ENCODE measurements around the gene SCD5.

SCD5 gene

GRCh38 chr4:82623121-82623683, 175.4 kb downstream of the SCD5 start:
- DNase-seq, result no peak

DNA sequence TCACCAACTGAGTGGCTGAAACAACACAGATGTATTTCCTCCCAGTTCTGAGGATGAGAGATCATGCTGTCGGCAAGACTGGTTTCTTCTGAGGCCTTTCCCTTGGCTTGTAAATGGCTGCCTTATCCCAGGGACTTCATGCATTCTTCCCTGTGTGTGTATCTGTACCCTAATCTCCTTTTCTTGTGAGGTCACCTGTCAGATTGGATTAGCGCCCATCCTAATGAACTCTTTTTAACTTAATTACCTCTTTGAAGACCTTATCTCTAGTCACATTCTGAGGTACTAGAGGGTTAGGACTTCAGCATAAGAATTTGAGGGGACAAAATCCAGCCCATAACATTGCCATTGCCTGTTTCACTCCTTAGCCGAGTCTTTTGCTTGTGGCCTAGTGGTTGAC, 177.3 kb downstream of the SCD5 start:
- DNase-seq, result no peak

GRCh38 chr4:82620126-82620735, 178.4 kb downstream of the SCD5 start:
- DNase-seq, result no peak

- DNase-seq, result no peak
These were observed 180.4 kb downstream of the SCD5 start for GRCh38 chr4:82618103-82618720.

GRCh38 chr4:82614838-82615449, 183.7 kb downstream of the SCD5 start:
- no peak for DNase-seq

DNA sequence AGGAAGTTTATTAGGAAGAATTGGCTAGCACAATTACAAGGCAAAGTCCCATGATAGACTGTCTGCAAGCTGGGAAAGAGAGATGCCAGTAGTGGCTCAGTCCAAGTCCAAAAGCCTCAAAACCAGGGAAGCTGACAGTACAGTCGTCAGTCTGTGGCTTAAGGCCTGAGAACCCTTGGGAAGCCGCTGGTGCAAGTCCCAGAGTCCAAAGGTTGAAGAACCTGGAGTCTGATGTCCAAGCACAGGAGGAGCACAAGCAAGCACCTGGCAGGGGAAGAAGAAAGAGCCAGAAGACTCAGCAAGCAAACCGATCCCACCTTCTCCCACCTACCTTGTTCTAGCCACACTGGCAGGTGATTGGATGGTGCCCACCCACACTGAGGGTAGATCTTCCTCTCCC, 185.5 kb downstream of the SCD5 start:
- no peak for DNase-seq

GRCh38 chr4:82611982-82612381, 186.6 kb downstream of the SCD5 start:
- no peak for DNase-seq

- no peak for DNase-seq
These were observed 187.1 kb downstream of the SCD5 start for GRCh38 chr4:82611527-82611926.

GRCh38 chr4:82610041-82610440, 188.6 kb downstream of the SCD5 start:
- no peak for DNase-seq

DNA sequence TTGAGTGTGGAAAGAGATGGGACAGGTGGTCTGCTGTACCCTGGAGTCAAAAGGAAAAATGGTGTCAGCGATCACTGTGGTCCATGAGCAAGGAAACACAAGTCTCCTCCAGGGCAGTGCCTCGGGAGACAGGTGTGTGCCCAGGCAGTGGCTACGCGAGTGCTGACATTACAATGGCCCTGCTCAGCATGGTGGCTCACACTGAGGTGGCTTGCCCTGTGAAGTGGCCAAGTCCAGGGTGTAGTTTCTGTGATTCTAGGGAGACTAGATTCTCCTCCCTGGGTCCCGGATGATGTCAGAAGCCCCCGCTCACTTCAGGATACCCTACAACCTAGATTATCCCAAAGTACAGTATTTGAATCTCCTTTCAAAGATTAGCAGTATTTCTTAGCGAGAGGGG, 192.0 kb downstream of the SCD5 start:
- DNase-seq, result no peak

- DNase-seq, result no peak
These were observed 194.1 kb downstream of the SCD5 start for GRCh38 chr4:82604522-82604921.

DNA sequence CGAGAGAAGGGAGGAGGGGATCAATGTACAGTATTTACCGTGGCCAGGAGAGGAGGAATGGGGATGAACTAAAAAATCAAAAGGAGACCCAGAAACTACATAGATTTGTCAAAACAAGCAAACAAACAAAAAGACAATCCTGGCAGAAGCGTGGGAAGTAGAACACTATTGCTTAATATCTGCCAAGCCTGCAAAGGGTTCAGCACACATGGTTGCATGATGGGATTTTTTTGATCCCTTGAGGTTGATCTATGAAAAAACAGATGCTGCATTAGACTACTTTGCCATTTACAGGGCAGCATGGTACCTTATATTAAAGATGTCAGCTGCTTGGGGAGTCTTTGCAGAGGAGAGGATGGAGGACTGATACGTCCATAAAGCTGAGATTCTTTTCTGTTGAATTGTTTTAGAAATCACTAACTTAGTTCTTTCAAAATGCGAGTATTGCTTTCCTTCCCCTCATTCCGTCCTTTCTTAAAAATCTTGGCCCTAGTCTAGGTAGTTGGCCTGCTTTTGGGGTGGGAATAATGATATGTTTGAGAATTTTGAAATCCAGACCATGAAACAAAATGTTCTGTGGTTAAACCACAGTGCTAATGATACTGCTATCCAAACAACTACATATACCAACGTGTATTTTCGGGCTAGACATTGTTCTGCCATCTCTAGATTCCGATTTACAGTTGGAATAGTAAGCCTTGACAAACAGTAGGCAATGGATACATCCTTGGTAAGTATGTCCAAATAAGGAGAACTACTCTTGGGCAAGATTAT, 197.2 kb downstream of the SCD5 start:
- DNase-seq, result no peak

- DNase-seq, result no peak
These were observed 199.3 kb downstream of the SCD5 start for GRCh38 chr4:82599336-82599735.

DNA sequence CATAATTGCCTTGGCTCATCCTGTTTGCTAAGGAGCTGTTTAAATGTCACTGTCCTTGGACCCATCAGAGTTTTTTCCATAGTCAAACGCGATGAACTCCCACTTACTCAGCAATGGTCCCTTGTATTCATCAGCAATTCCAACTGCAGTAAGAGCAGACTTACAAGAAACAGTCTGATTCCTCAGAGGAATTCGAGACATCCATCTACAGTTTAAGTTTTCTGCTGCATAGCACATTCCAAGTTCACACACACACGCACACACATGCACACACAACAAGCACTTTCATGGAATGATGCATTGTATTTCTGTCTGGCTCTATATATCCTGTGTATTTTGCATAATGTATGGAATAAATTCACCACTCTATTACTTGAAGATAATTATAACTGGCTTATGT, 204.1 kb downstream of the SCD5 start:
- no peak for DNase-seq

- DNase-seq, result no peak
These were observed 205.2 kb downstream of the SCD5 start for GRCh38 chr4:82593411-82593810.

DNA sequence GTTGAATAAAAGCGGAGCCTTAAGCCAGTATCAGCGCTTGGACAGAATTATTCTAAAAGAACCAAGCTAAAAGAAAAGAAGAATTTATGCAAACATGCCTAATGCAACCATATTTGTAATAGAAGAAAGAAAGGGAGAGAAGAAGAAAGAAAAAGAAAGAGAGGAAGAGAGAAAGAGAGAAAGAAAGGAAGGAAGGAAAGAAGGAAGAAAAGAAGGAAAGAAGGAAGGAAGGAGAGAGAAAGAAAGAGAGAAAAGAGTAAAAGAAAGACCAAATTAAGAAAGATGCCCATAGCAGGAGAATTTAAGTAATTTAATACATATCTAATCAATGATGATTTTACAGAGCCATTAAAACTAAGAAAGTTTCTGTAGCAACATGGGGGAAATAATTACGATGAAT, 206.0 kb downstream of the SCD5 start:
- DNase-seq, result no peak

- no peak for DNase-seq
These were observed 207.0 kb downstream of the SCD5 start for GRCh38 chr4:82591592-82591991.

- no peak for DNase-seq
These were observed 208.8 kb downstream of the SCD5 start for GRCh38 chr4:82589756-82590155.

DNA sequence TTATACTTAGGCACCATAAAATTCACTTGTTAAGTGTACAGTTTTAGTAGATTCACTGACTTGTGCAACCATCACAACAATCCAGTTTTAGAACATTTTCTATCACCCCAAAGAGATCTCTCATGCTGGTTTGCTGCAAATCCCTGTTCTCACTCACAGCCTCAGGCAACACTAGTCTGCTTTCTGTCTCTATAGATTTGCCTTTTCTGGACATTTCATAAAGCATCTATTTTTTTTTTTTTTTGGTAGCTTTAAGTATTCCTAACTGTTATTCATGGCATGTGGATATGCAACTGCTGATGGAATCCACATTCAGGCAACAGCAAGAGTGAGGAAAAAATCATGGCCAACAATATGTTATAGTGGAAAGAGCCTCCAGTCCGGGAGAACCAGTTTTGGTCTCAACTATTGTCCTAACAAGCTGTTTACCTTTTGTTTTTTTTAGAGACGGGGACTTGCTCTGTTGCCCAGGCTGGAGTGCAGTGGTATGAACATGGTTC, 209.8 kb downstream of the SCD5 start:
- no peak for DNase-seq

DNA sequence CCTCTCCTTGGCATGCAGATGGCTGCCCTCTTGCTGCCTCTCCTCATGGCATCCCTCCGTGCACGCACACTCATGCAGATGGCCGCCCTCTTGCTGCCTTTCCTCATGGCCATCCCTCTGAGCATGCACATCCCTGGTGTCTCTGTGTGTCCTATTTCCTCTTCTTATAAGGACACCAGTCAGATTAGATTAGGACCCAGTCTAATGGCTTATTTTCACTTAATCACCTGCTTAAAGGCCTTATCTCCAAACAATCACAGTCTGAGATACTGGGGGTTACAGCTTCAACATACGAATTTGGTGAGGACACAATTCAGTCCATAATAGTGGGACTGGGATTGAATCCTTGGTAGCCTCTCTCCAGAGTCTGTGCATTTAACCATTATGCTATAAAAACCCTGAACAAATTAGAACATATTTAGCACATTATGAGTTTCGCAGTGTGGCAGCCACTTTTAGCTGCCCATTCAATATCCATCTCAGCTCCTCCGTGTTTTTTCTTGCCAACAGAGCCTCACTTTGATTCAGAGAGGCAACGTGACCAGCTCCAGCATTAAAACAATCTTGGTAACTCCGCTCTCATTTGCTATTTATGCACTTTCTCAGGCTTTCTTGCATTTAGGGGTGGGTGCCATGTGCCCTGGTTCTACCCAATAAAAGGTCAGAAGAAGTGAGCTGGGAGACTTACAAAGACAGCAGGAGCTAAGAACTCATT, 210.6 kb downstream of the SCD5 start:
- no peak for DNase-seq

DNA sequence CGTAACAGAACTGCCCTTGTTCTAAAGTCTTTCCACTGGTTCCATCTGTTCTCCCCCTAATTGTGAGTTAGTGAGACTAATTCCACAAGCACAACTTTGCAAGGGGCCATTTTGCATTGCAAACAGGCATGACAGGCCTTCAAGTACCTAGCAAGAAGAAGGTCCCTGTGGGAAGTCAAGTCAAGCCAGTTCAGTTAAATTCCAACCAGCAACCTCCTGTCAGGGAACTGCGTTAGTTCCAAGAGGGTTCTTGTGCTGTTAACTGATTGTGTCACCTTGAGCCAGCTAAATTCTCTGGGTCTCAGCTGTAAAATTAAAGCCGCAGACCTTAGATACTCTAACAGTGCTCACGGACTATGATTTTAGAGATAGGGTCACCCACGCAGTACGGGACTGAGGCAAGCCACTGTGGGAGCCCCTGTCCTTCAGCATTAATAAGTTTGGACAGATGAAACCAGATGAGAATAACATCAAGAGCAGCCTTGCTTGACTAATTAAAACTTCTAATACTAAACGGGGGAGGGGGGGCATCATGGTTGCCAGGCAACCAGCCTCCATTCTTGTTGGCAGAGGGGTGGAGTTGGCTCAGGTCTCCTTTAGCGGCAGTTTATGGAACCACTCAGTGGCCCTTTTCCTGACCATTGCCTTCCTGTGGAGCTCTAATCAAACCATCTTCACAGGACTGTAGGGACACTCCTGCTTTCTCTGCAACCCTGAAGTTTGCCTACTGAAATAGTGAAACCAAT, 212.7 kb downstream of the SCD5 start:
- DNase-seq, result no peak

DNA sequence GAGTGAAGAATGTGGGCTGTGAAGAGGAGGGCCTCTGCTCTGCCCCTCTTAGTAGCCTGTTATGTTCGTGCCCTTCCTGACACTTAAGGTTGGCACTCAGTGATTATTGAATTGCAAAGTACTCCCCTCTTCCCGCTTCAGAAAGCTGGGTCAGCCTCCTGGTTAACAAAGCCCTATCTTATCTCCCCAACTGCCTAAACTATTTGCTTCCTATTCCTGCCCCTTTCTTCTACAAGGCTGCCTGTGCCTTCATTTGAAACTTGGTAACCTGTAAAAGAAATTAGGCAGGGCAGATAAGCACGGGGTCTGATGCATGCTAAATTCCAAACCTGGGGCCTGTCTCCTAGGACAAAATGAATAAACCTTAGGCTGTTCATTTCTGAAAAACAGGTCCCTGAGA, 213.7 kb downstream of the SCD5 start:
- DNase-seq, result no peak

Data from CD4-positive, alpha-beta T cell treated with Interleukin-21 for 1 hour (primary cell).